Panc1 (cell line): Measurements from ENCODE around the gene CROCC. TPM values are rescaled to one million over a fixed set of nuclear protein-coding genes. Genes with fewer than 3 reads are reported as not detected.
"Not testable (repeated sequence)": the region's sequence is repeated elsewhere in the genome, so short reads cannot be mapped to it uniquely, and the experiment has no call there.

Experiments
- ATAC-seq: fragments of 200-7000 bp; cut with Tn5 transposase; 2 replicates; pipeline ENCODE4 v1.9.1; 2020; ENCODE audit warnings: mild to moderate bottlenecking, moderate library complexity
- BruUV-seq: library from RNA; stranded (reverse); fragments of 400-500 nt; replicated peaks from 2 replicates; lab custom pipeline; 2021; lab: Mats Ljungman, UMichigan
- CTCF ChIA-PET: fragments of 300-600 bp; sonication (Branson Sonifier 250); formaldehyde crosslinking; loops from one replicate; lab custom pipeline; 2022; ENCODE audit warnings: antibody characterized with exemption; lab: Charles Lee
- POLR2A ChIA-PET: fragments of 300-600 bp; sonication (Branson Sonifier 250); formaldehyde crosslinking; loops from one replicate; lab custom pipeline; 2022; ENCODE audit warnings: antibody characterized with exemption; lab: Charles Lee
- DNase-seq: peaks from one replicate; pipeline ENCODE4 v3.0.0-alpha.2; 2010; ENCODE audit warnings: low read depth, low spot score
- H3K27ac ChIP-seq: 2 replicates; pipeline ENCODE4 v1.5.1; 2011; ENCODE audit warnings: mild to moderate bottlenecking, low read length, inconsistent platforms
- H3K27me3 ChIP-seq: fragments of 200-500 bp; sonication (Bioruptor generic); 2 replicates; pipeline ENCODE4 v1.6.0; 2014; ENCODE audit warnings: low read length, inconsistent platforms; ENCODE audit not compliant: control insufficient read depth, insufficient read depth
- H3K36me3 ChIP-seq: fragments of 200-500 bp; sonication (Bioruptor generic); 2 replicates; pipeline ENCODE4 v1.5.1; 2014; ENCODE audit warnings: inconsistent platforms, mild to moderate bottlenecking, low read length, moderate library complexity; ENCODE audit not compliant: control insufficient read depth, insufficient read depth
- H3K4me1 ChIP-seq: 2 replicates; pipeline ENCODE4 v1.5.1; 2011; ENCODE audit warnings: inconsistent platforms, mild to moderate bottlenecking, low read length, moderate library complexity; ENCODE audit not compliant: control insufficient read depth, insufficient read depth
- H3K4me3 ChIP-seq, 2 experiments: 2 replicates each; pipeline ENCODE4 v1.5.1; 2011 to 2012; ENCODE audit warnings: low read depth in 2 of 2, low read length in 2 of 2, mild to moderate bottlenecking in 2 of 2, inconsistent platforms in 1 of 2, moderate library complexity in 1 of 2
- H3K9me3 ChIP-seq: fragments of 200-500 bp; sonication (Bioruptor generic); 2 replicates; pipeline ENCODE4 v1.5.1; 2014; ENCODE audit warnings: low read depth, mild to moderate bottlenecking, inconsistent platforms, low read length, moderate library complexity; ENCODE audit not compliant: control insufficient read depth, insufficient read depth
- CTCF ChIP-seq: fragments of 450-650 bp; IDR thresholded peaks from 2 replicates; pipeline ENCODE4 v1.5.1; 2017; ENCODE audit warnings: mild to moderate bottlenecking
- REST ChIP-seq, 2 experiments: IDR thresholded peaks; 2 replicates each; pipeline ENCODE4 v1.6.1; 2011 to 2012; ENCODE audit warnings: low read depth in 2 of 2, control low read depth in 1 of 2, low read length in 1 of 2, mild to moderate bottlenecking in 1 of 2, moderate library complexity in 1 of 2; ENCODE audit not compliant: insufficient read depth in 1 of 2
- TCF7L2 ChIP-seq: IDR thresholded peaks from 2 replicates; pipeline ENCODE4 v1.6.1; 2011; ENCODE audit warnings: mild to moderate bottlenecking, low read depth, low read length, inconsistent platforms
- in situ Hi-C: cut with HindIII; loops from 2 replicates; pipeline ENCODE4 v1.10.0; 2016; ENCODE audit warnings: low sequenced_read_pairs, low pct_unique_long_range_greater_than_20kb
- intact Hi-C: fragments of 100-400 bp; cut with micrococcal nuclease; formaldehyde crosslinking; loops from one replicate; pipeline ENCODE4 v1.10.0; 2022; ENCODE audit not compliant: unreplicated experiment
- total RNA-seq: library from RNA; stranded (reverse); gene quantifications from one replicate; pipeline ENCODE4 v1.2.1, GENCODE V29; 2021; ENCODE audit not compliant: unreplicated experiment

The CROCC gene
- total RNA-seq, 1 experiment from 2014 or later: 13.6 TPM

- ChIA-PET CTCF (no interaction called here), POLR2A (no interaction called here)
- Histone ChIP-seq H3K36me3 (no peaks in the 10 kb centered on the region), H3K27me3 (no peaks in the 10 kb centered on the region), H3K4me1 (no peaks in the 10 kb centered on the region; the same call in 1 of the 2 replicates), H3K9me3 (no peaks in the 10 kb centered on the region), H3K4me3 (no peak overlapping the region), H3K27ac (no peak overlapping the region)
- in situ Hi-C loops: no loop called here
- TF ChIP-seq REST (IDR thresholded peaks at IDR 0.05; ENCODE audit: insufficient read depth in 1 of 2, low read depth in 2 of 2, low read length in 1 of 2) (no peak), TCF7L2 (no peak), CTCF (no peak)
- no TSS peak for BruUV-seq
- ATAC-seq (no peak), DNase-seq (no peak)
- intact Hi-C loops: no loop called here
Observed at GRCh38 chr1:16944038-16944437, 22.3 kb downstream of the CROCC start.

- ATAC-seq, H3K9me3 ChIP-seq, BruUV-seq, H3K4me3 ChIP-seq, H3K4me1 ChIP-seq, CTCF ChIA-PET, DNase-seq, H3K27me3 ChIP-seq, intact Hi-C loops, H3K27ac ChIP-seq, in situ Hi-C loops, H3K36me3 ChIP-seq, POLR2A ChIA-PET: not testable (repeated sequence)
Observed at GRCh38 chr1:16945512-16945911, 23.8 kb downstream of the CROCC start.

- CTCF ChIA-PET: interaction anchor here (0.6 kb wide), 1 partner anchor 61 kb away, joined by 12 read pairs; no protein-coding TSS in a partner anchor
- H3K27ac ChIP-seq, H3K27me3 ChIP-seq, H3K4me3 ChIP-seq, H3K9me3 ChIP-seq, intact Hi-C loops, H3K36me3 ChIP-seq, in situ Hi-C loops, H3K4me1 ChIP-seq, ATAC-seq, DNase-seq, POLR2A ChIA-PET, BruUV-seq: not testable (repeated sequence)
Observed at GRCh38 chr1:16946185-16946584, 24.5 kb downstream of the CROCC start.
